Trophoblast cell (in vitro differentiated cells and primary cell): ENCODE data around the gene GJC3.
"Not testable (repeated sequence)": the region's sequence is repeated elsewhere in the genome, so short reads cannot be mapped to it uniquely, and the experiment has no call there.

Source experiments
- DNase-seq, 2 donors: peaks; one replicate each; pipeline ENCODE4 v3.0.0-alpha.2; 2016
- H2AFZ ChIP-seq: 2 replicates; pipeline ENCODE4 v1.6.1; 2013; ENCODE audit warnings: low read length, moderate library complexity, mild to moderate bottlenecking; ENCODE audit not compliant: insufficient read depth, poor library complexity
- H2AK5ac ChIP-seq: 2 replicates; pipeline ENCODE4 v1.6.1; 2013; ENCODE audit warnings: mild to moderate bottlenecking, low read length
- H2BK120ac ChIP-seq: 2 replicates; pipeline ENCODE4 v1.6.1; 2013; ENCODE audit warnings: low read length, mild to moderate bottlenecking, moderate library complexity; ENCODE audit not compliant: insufficient read depth, poor library complexity
- H2BK12ac ChIP-seq: 2 replicates; pipeline ENCODE4 v1.6.1; 2013; ENCODE audit warnings: mild to moderate bottlenecking, low read length, moderate library complexity
- H2BK5ac ChIP-seq: 2 replicates; pipeline ENCODE4 v1.6.1; 2013; ENCODE audit warnings: low read length, low read depth, moderate library complexity, mild to moderate bottlenecking; ENCODE audit not compliant: poor library complexity
- H3K14ac ChIP-seq: 2 replicates; pipeline ENCODE4 v1.6.1; 2013; ENCODE audit warnings: mild to moderate bottlenecking, low read length
- H3K18ac ChIP-seq: 2 replicates; pipeline ENCODE4 v1.6.1; 2013; ENCODE audit warnings: mild to moderate bottlenecking, low read length
- H3K23ac ChIP-seq: 2 replicates; pipeline ENCODE4 v1.6.1; 2013; ENCODE audit warnings: low read length
- H3K27ac ChIP-seq: 2 replicates; pipeline ENCODE4 v1.5.1; 2013; ENCODE audit warnings: low read depth, mild to moderate bottlenecking, inconsistent platforms, low read length, moderate library complexity
- H3K27me3 ChIP-seq: 2 replicates; pipeline ENCODE4 v1.6.1; 2013; ENCODE audit warnings: inconsistent platforms, mild to moderate bottlenecking, low read length, moderate library complexity; ENCODE audit not compliant: insufficient read depth
- H3K36me3 ChIP-seq, 2 experiments: 1 replicate in 1 of 2; 2 replicates in 1 of 2; pipeline ENCODE4 v1.6.1; 2013; ENCODE audit warnings: low read length in 2 of 2, mild to moderate bottlenecking in 2 of 2, moderate library complexity in 1 of 2; ENCODE audit not compliant: insufficient read depth in 2 of 2, control insufficient read depth in 1 of 2
- H3K4ac ChIP-seq: 2 replicates; pipeline ENCODE4 v1.6.1; 2013; ENCODE audit warnings: low read depth, mild to moderate bottlenecking, low read length, moderate library complexity
- H3K4me1 ChIP-seq, 2 experiments: 1 replicate in 1 of 2; 2 replicates in 1 of 2; pipeline ENCODE4 v1.6.1; 2013; ENCODE audit warnings: low read length in 2 of 2, mild to moderate bottlenecking in 2 of 2, moderate library complexity in 1 of 2; ENCODE audit not compliant: insufficient read depth in 2 of 2, control insufficient read depth in 1 of 2
- H3K4me2 ChIP-seq: 2 replicates; pipeline ENCODE4 v1.6.1; 2013; ENCODE audit warnings: inconsistent platforms, mild to moderate bottlenecking, low read length, moderate library complexity
- H3K4me3 ChIP-seq: 2 replicates; pipeline ENCODE4 v1.5.1; 2013; ENCODE audit warnings: mild to moderate bottlenecking, low read depth, low read length, inconsistent platforms
- H3K79me1 ChIP-seq: one replicate; pipeline ENCODE4 v1.6.1; 2013; ENCODE audit warnings: low read length
- H3K79me2 ChIP-seq: 2 replicates; pipeline ENCODE4 v1.6.1; 2013; ENCODE audit warnings: low read length, mild to moderate bottlenecking; ENCODE audit not compliant: control insufficient read depth, insufficient read depth, poor library complexity
- H3K9ac ChIP-seq: 2 replicates; pipeline ENCODE4 v1.6.1; 2013; ENCODE audit warnings: mild to moderate bottlenecking, low read length
- H3K9me3 ChIP-seq: 2 replicates; pipeline ENCODE4 v1.6.1; 2013; ENCODE audit warnings: low read depth, mild to moderate bottlenecking, control low read depth, inconsistent platforms, low read length; ENCODE audit not compliant: insufficient read depth
- H4K12ac ChIP-seq: 2 replicates; pipeline ENCODE4 v1.6.1; 2013; ENCODE audit warnings: low read depth, mild to moderate bottlenecking, low read length, moderate library complexity
- H4K8ac ChIP-seq: 2 replicates; pipeline ENCODE4 v1.6.1; 2013; ENCODE audit warnings: low read depth, mild to moderate bottlenecking, low read length, moderate library complexity
- H4K91ac ChIP-seq: one replicate; pipeline ENCODE4 v1.6.1; 2013; ENCODE audit warnings: low read depth, mild to moderate bottlenecking, low read length, moderate library complexity
- WGBS: extraction: QIAGEN DNeasy Blood & Tissue Kit; methylation state at CpG from one replicate; pipeline ENCODE4 v1.1.7; 2013; ENCODE audit warnings: missing lambda C conversion rate; ENCODE audit not compliant: insufficient read length, insufficient coverage; ENCODE audit errors: extremely low coverage; 5-methylcytosine and 5-hydroxymethylcytosine counted together

Gene GJC3

GRCh38 chr7:99973817-99974216 is 44.4 kb upstream of the GJC3 start:
- not testable (repeated sequence) for H3K4ac ChIP-seq, H4K91ac ChIP-seq, H3K23ac ChIP-seq, H3K4me3 ChIP-seq, H2BK5ac ChIP-seq, H4K8ac ChIP-seq, H3K36me3 ChIP-seq, H3K4me2 ChIP-seq, H3K79me1 ChIP-seq, H3K79me2 ChIP-seq, H2AFZ ChIP-seq, H2AK5ac ChIP-seq, H3K27ac ChIP-seq, H2BK12ac ChIP-seq, H3K14ac ChIP-seq, H3K9me3 ChIP-seq, H3K4me1 ChIP-seq, H3K27me3 ChIP-seq, H3K18ac ChIP-seq, H2BK120ac ChIP-seq, H3K9ac ChIP-seq, H4K12ac ChIP-seq
- WGBS = no CpG with 5 or more reads among the region's 7 CpGs
- DNase-seq = peak; percentile 85 to 89

- Histone ChIP-seq H2AK5ac (no peak overlapping the region), H2AFZ (no peak overlapping the region), H3K4me1 (no peaks in the 10 kb centered on the region), H3K4me2 (no peak overlapping the region), H4K12ac (no peak overlapping the region), H3K27me3 (no peaks in the 10 kb centered on the region), H3K36me3 (no peaks in the 10 kb centered on the region), H3K9me3 (no peaks in the 10 kb centered on the region), H3K27ac (no peak overlapping the region), H4K8ac (no peak overlapping the region), H3K9ac (no peak overlapping the region), H2BK12ac (no peak overlapping the region), H2BK5ac (no peak overlapping the region), H3K14ac (no peak overlapping the region), H4K91ac (no peak overlapping the region), H3K23ac (no peak overlapping the region), H3K4me3 (no peak overlapping the region), H3K79me1 (no peaks in the 10 kb centered on the region), H3K79me2 (no peaks in the 10 kb centered on the region), H3K18ac (no peak overlapping the region), H2BK120ac (no peak overlapping the region), H3K4ac (no peak overlapping the region)
- WGBS = no CpG with 5 or more reads among the region's 4 CpGs
- DNase-seq = no peak
Observed at GRCh38 chr7:99971242-99971641, 41.8 kb upstream of the GJC3 start.

GRCh38 chr7:99969813-99970212 is 40.4 kb upstream of the GJC3 start:
- not testable (repeated sequence) for H3K9ac ChIP-seq, H3K27me3 ChIP-seq, H3K79me1 ChIP-seq, H4K8ac ChIP-seq, H2BK120ac ChIP-seq, H4K91ac ChIP-seq, H3K27ac ChIP-seq, H3K9me3 ChIP-seq, H3K4me3 ChIP-seq, H3K14ac ChIP-seq, H3K4ac ChIP-seq, H2BK5ac ChIP-seq, H3K36me3 ChIP-seq, DNase-seq, H3K4me2 ChIP-seq, H2AK5ac ChIP-seq, H2AFZ ChIP-seq, H2BK12ac ChIP-seq, H3K4me1 ChIP-seq, H3K18ac ChIP-seq, H3K79me2 ChIP-seq, H3K23ac ChIP-seq, H4K12ac ChIP-seq
- WGBS = no CpG with 5 or more reads among the region's 1 CpG

GRCh38 chr7:99969298-99969697 is 39.9 kb upstream of the GJC3 start:
- Histone ChIP-seq H2BK120ac (no peak overlapping the region), H2AFZ (no peak overlapping the region), H3K79me2 (no peaks in the 10 kb centered on the region), H3K27ac (no peak overlapping the region), H3K4me3 (no peak overlapping the region), H4K91ac (no peak overlapping the region), H3K9me3 (no peaks in the 10 kb centered on the region), H4K8ac (no peak overlapping the region), H3K9ac (no peak overlapping the region), H3K23ac (no peak overlapping the region), H3K18ac (no peak overlapping the region), H2AK5ac (no peak overlapping the region), H3K4ac (no peak overlapping the region), H3K14ac (no peak overlapping the region), H3K79me1 (no peaks in the 10 kb centered on the region), H3K4me1 (no peaks in the 10 kb centered on the region), H3K4me2 (no peak overlapping the region), H4K12ac (no peak overlapping the region), H3K27me3 (no peaks in the 10 kb centered on the region), H2BK12ac (no peak overlapping the region), H3K36me3 (no peaks in the 10 kb centered on the region), H2BK5ac (no peak overlapping the region)
- DNase-seq = no peak
- WGBS = no CpG with 5 or more reads among the region's 3 CpGs
